Cardiac fibroblast (primary cell): ENCODE results near the gene CLEC4E.

ENCODE experiments used
- DNase-seq, 2 donors: peaks; one replicate each; pipeline versions ENCODE4 v3.0.0 to v3.0.0-alpha.2; 2010; ENCODE audit warnings: low read depth in 2 of 2
- H3K4me3 ChIP-seq, 2 donors: replicated peaks in 1 of 2; 1 replicate in 1 of 2; 2 replicates in 1 of 2; pipeline ENCODE4 v1.5.1; 2011; ENCODE audit warnings: low read depth in 2 of 2, low read length in 2 of 2, mild to moderate bottlenecking in 2 of 2, moderate library complexity in 1 of 2
- CTCF ChIP-seq: IDR thresholded peaks from one replicate; pipeline ENCODE4 v1.5.1; 2011; ENCODE audit warnings: low read depth, mild to moderate bottlenecking, low read length, inconsistent platforms

CLEC4E gene

GRCh38 chr12:8493084-8493483 is 47.6 kb downstream of the CLEC4E start:
- TF ChIP-seq CTCF: no peak
- no peak for DNase-seq
- no peak overlapping the region for H3K4me3 ChIP-seq

- no peak for TF ChIP-seq CTCF
- DNase-seq: no peak
- no peak overlapping the region for H3K4me3 ChIP-seq
Measured at GRCh38 chr12:8491646-8492530, 48.8 kb downstream of the CLEC4E start.
